HG03432 (cell line): ENCODE data around the gene GRB14.

Experiments
- ATAC-seq: cut with Tn5 transposase; IDR thresholded peaks from one replicate; pipeline ENCODE4 v1.9.1; 2021; ENCODE audit warnings: mild to moderate bottlenecking, moderate library complexity; ENCODE audit not compliant: unreplicated experiment

The GRB14 gene

DNA sequence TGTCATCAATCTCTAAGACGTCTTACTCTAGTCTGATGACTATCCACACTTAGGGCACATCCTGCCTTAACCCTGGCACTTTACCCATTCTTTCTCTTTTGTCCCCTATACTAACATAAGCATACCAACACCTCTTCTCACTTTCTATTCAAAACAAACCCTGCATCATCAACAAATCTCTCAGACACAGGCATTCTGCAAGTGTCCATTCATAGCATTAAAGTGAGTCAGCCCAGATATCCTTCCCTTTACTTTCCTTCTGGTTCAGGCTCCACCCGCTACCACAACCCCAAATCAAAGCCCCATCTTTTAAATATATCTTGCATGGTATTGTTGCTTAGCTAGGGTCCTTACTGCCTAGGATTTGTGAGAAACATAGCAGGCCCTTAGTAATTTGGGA is 3.8 kb downstream of the GRB14 start:
- no peak for ATAC-seq

DNA sequence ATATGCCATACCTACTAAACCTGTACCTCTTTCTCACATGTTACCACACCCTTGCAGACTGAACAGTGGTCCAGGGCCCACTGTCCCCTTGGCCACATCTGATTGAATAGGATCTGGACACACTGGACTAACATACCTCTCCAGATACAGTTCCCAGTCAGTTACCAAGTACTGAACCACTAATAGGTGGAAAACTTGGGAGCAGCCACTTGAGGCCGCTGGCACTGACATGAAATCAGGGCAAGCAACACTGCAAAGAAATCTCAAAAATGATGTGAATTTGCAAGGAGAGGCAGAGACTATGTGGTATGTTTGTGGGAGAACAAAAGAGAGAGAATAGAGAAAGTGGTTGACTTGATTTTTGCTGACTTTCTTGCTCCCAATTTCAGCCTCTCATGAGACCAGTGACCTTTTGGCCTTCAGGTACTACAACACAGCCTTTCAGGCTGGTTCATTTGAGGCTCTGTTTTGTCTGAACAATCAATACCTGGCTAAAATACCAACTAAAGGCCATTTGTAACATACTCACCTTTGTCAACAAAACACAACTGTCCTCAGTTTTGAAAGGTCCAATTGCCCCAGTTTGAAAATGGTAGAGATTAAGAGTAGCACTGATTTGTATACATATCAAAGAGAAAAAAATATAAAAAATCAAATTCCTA is 7.8 kb downstream of the GRB14 start:
- ATAC-seq = no peak

GRCh38 chr2:164609790-164610189 is 11.5 kb downstream of the GRB14 start:
- ATAC-seq = no peak

- no peak for ATAC-seq
These were observed 14.7 kb downstream of the GRB14 start for GRCh38 chr2:164606557-164606956.

DNA sequence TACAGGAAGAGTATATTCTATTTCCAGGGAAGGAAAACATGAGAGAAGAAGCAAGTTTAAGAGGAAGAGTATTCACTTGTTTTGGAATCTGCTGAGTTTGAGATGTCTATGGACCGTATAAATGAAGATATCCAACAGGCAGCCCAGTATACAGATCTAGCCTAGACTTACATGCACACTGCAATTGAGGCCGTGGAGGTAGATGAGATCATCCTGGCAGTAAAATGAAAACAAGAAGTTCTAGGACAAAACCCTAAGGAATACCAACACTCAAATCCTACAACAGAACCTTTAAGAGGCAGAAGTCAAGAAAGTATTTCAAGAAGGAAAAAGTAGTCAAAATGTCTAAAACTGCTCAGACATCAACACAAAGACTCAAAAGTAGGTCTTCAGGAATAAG is 16.0 kb downstream of the GRB14 start:
- ATAC-seq = no peak

DNA sequence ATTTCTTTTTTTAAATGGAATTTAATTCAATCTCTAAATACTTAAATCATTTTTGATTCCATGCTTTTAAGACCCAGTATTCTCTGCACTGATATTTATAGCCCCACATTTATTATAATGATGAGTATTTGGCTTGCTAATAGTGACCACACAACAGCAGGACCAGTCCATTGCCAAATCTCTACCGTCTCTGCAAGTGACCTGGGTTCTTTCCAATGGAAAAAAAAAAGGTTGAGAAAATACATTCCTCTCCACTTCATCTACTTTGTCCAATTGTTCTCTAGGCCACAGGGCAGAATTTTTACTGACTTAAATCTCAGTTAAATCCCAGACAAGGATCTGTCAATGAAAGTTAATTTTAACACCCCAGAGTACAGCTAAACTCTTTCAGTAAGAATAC is 20.5 kb downstream of the GRB14 start:
- ATAC-seq = no peak

DNA sequence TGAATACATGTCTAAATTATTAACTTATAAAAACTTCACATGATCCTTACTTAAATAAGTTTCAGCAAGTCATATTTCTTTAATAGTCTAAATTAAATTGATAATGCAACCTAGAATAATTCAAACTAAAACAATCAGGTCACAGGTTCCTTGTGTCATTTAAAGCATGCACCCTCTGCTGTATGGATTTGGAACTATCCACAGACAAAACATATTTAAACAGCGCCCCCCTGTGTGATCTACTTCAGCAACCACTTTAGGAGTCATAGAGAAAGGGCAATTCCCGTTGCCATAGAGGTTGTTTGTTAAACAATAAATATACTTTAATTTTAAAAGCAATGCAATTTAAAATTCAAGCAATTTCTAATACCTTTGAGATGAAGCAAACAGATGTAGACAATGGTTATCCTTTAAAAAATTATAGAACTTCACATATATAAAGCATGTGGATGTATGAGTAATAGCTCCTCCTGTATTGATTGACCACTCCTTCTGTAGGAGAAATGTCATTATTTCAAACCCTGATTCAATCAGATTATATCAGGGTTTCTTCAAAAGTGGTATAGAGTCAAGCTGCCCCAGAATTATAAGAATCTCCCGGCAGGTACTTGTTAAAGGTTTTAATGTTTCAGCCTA is 21.2 kb downstream of the GRB14 start:
- ATAC-seq = peak; percentile 98

- ATAC-seq = no peak
These were observed 23.3 kb downstream of the GRB14 start for GRCh38 chr2:164597983-164598382.

GRCh38 chr2:164595031-164595430 is 26.3 kb downstream of the GRB14 start:
- ATAC-seq = no peak

- ATAC-seq = no peak
These were observed 27.3 kb downstream of the GRB14 start for GRCh38 chr2:164593959-164594358.

DNA sequence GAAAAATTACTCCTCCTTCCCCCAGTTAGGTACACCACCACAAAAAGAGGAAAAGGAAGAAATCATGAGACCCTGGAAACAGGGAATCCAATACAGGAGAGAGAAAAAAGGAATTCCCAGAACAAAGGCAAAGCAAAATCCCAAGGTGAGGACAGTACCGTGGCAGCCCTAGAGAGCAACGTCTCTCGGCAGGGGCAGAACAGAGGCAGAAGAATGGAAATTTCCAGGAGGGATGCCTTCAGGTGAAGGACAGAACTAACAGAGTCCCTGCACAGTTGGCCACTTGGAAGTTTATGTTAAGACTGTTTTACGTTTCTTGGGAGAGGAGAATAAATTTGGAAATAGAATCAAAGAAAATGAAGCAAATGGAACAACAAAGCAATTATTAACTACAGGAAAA is 27.7 kb downstream of the GRB14 start:
- no peak for ATAC-seq

DNA sequence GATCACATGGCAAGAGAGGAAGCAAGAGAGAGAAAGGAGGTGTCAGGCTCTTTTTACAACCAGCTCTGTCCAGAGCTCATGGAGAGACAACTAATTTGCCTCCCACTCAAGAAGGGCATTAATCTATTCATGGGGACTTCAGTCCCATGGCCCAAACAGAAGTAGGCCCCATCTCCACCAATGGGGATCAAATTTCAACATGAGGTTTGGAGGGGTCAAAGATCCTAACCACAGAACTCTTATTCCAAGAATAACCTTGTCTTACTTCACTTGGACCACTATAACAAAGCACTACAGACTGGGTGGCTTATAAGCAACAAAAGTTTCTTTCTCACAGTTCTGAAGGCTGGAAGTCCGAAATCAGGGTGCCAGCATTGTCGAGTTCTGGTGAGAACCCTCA is 31.8 kb downstream of the GRB14 start:
- no peak for ATAC-seq

DNA sequence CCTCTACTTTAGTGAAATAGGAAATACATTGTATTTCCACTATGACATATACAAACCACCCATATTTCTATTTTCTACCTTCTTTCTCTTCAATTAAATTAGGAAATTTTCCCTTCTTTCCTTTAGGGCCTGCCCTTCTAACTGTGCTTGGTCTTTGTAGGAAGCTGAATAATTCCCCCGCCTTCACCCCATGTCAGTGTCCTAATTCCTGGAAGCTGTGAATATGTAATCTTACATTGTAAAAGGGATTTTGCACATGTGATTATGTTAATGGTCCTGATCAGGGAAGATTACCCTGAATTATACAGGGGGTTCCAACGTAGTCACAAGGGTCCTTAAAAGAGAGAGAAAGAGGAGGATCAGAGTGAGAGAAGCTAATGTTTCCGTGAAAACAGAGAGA is 40.2 kb downstream of the GRB14 start:
- ATAC-seq = no peak

DNA sequence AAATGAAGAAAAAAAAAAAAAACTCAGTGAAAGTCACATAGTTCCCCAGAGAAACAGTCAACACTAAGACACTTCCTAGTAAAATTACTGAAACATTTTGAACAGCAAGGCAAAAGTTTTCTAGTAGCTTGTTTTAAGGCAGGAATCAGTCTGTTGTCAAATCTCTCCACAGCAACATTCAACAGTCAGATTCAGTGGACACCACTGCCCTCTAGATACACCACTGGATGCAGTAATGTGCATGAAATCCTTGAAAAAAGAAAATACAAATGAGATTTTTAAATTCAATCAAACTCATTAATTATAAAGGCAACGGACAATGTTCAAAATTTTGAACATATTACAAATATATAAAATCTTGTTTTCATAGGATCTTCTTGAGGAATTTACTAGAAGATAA is 46.4 kb downstream of the GRB14 start:
- no peak for ATAC-seq

GRCh38 chr2:164570475-164570874 is 50.8 kb downstream of the GRB14 start:
- no peak for ATAC-seq

- ATAC-seq = no peak
These were observed 51.9 kb downstream of the GRB14 start for GRCh38 chr2:164569378-164569777.

GRCh38 chr2:164568317-164568716 is 53.0 kb downstream of the GRB14 start:
- ATAC-seq = no peak

DNA sequence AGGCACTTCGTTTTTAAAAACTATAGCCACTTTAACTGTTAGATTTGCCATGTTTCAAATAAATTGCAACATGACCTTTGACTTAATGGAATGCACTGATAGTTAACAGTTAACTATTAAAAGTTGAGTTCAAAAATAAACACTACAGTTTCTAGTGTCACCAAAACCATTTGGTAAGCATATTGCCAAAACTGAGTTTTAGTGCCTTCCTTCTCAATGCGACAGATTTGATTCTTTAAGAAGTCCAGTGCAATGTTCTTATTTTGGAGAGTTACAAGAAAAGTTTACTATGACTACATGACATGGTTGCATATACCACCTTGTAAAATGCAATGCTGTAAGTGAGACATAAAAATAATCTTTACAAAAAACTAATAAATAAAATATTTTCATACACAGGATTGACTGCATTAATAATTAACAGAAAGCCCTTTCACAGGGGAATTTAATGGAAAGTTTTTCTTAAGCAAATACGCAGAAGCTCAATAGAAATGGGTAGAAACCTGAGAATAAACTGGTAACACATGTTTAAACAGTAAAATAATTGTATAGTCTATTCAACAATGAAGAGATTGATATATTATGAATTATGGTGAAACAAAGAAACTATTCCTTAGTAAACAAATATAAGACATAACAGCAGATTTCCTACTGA is 53.8 kb downstream of the GRB14 start:
- no peak for ATAC-seq

DNA sequence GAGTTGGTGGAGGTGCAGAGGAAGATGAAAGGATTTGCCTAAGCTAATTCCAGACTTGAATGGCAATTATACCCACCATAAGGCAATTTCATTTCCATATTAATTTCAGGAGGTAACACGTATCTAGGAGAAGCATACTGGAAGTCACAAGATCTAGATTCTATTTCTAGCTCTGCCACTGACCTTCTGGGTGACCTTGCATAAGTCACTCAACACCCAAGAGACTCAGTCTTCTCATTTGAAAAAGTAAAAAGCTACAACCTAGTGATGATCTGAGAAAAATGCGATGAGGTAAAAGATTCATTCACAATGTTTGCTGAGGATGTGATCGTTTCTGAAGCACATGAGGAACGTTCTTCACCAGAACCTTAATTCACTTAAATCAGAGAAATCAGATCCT is 55.9 kb downstream of the GRB14 start:
- no peak for ATAC-seq

DNA sequence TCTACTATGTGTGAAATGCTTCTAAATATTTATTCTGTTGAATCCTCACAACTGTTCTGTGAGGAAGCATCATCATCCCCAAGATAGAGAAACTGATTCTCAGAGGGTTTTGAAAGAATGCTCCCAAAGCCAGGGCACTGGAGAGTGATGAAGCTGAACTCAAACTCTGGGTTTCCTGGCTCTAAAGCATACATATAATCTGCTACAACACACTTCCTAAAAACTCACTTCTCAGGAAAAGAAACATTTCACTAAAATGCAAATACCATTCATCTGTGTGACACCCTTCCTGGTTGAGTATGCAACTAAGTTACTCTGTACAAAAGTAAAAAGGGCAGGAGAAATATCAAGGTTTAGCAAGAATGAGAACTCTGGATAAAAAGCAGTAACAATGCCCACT is 58.6 kb downstream of the GRB14 start:
- ATAC-seq = no peak

- ATAC-seq = no peak
These were observed 59.3 kb downstream of the GRB14 start for GRCh38 chr2:164561991-164562390.

- ATAC-seq = no peak
These were observed 59.9 kb downstream of the GRB14 start for GRCh38 chr2:164561416-164561815.
